GM20000 (cell line): ENCODE results near the gene SLC1A2.

Source experiments
- DNase-seq: peaks from one replicate; pipeline ENCODE4 v3.0.0; 2012; ENCODE audit warnings: low spot score
- TF ChIP-seq, protein P1 (sequence below): IDR thresholded peaks from 2 replicates; pipeline ENCODE4 v1.5.1; 2012; ENCODE audit warnings: mild to moderate bottlenecking, control low read depth; ENCODE audit errors: extremely low read depth, missing control alignments

The SLC1A2 gene

DNA sequence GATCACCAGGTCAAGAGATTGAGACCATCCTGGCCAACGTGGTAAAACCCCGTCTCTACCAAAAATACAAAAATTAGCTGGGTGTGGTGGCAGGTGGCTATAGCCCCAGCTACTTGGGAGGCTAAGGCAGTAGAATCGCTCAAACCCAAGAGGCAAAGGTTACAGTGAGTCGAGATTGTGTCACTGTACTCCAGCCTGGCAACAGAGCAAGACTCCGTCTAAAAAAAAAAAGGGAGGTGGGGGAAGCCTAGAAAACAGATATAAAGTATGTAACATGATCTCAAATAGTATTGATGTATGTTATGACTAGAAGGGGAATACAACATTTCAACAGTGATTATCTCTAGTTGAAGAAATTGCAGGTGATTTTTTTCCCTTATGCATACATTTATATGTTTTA, 61.4 kb downstream of the SLC1A2 start:
- TF ChIP-seq, protein P1, sequence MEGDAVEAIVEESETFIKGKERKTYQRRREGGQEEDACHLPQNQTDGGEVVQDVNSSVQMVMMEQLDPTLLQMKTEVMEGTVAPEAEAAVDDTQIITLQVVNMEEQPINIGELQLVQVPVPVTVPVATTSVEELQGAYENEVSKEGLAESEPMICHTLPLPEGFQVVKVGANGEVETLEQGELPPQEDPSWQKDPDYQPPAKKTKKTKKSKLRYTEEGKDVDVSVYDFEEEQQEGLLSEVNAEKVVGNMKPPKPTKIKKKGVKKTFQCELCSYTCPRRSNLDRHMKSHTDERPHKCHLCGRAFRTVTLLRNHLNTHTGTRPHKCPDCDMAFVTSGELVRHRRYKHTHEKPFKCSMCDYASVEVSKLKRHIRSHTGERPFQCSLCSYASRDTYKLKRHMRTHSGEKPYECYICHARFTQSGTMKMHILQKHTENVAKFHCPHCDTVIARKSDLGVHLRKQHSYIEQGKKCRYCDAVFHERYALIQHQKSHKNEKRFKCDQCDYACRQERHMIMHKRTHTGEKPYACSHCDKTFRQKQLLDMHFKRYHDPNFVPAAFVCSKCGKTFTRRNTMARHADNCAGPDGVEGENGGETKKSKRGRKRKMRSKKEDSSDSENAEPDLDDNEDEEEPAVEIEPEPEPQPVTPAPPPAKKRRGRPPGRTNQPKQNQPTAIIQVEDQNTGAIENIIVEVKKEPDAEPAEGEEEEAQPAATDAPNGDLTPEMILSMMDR: no peak
- DNase-seq: no peak

DNA sequence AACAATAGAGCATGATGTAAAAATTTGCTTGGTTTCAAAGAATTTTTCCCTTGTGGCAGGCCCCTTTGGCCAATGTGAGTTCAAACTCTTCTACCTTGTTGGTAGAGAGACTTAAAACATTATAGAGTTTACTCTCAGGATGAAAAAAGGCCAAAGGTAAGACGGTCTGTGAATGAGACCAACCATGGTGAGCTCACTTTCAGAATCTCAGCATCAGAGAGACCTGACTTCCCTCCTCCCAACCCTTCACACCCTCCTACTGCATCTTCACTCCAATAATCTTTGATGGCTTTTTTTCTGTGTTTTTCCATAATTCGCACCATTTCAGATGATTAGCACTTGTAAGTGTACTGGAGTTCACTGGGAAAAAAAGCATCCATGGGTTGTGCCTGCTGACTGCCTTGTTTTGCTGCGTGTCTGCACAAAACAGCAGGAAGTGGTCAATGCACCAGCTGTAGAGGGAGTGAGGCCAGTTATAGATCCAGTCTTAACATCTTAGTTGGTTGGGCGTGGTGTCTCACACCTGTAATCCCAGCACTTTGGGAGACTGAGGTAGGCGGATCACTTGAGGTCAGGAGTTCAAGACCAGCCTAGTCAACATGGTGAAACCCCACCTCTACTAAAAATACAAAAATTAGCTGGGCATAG, 64.1 kb downstream of the SLC1A2 start:
- TF ChIP-seq, protein P1: no peak
- no peak for DNase-seq

DNA sequence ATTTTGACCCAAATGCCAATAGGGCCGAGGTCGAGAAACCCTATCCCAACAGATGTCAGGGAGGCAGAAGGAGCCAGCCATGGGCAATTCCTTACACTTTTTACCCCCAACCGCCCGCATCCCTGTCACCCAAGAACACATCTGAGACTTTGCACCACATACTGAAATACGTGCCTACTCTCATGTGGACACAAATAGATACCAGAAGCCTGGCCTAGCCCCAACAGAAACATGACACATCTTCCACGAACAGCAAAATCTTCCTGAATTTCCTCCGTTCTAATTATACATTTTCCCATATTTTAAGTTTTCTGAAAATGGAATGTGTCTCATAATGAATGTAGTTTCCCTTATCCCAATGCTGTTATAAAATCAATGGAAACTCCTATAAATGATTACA, 64.7 kb downstream of the SLC1A2 start:
- TF ChIP-seq, protein P1: no peak
- no peak for DNase-seq

DNA sequence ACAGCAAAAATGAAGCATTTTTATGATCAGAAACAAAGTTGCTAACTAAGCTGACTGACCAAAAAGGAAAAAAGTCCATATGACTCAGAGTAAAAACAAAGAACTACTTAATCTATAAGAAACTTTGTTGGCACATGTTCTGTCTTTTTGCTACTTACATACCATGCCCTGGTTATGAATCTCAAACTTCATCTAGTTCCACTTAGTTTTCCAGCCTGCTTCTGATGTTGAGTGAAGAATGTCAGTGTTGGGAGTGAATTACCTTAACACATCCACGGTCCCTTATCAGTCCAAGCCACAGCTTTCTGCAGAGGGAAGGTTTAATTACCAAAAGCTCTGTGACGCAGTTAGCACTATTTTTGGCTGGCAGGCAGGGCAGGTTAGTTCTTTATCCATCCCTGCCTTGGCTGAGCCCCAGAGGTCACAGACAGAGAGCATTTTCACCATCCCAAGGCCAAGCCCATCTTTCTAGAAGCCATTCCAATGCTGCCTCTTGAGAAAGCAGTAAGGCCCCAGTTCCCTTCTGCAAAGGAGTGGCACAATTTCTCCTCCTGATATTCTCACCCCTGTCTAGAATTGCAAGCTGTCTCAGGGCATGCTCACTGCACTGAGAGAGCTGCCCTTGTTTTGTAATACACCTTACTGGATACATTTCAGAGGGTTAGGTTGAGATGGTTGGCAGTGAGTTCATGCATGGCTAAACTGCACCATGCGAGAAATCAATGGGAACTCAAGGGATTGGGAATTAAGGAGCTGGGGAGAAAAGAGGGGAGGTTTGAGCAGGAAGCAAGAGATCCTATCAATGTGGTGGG, 67.1 kb downstream of the SLC1A2 start:
- DNase-seq: no peak
- TF ChIP-seq, protein P1: no peak

DNA sequence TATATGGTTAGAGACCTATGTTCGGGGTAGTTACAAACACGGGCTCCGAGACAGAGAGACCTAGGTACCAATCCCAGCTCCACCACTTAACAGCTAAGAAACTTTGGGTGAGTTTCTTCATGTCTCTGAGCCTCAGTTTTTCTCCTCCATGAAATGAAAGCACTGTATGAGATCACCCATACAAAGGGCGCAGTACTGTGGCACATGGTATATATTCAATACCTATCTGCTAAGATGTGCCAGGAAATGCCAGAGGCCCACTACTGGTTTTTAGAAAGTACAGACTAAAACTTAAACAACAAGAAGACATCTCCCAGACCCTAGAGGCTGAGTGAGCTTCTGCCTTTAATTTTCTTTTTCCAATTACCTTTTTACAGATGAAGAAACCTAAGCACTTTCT, 69.5 kb downstream of the SLC1A2 start:
- no peak for DNase-seq
- TF ChIP-seq, protein P1: no peak

DNA sequence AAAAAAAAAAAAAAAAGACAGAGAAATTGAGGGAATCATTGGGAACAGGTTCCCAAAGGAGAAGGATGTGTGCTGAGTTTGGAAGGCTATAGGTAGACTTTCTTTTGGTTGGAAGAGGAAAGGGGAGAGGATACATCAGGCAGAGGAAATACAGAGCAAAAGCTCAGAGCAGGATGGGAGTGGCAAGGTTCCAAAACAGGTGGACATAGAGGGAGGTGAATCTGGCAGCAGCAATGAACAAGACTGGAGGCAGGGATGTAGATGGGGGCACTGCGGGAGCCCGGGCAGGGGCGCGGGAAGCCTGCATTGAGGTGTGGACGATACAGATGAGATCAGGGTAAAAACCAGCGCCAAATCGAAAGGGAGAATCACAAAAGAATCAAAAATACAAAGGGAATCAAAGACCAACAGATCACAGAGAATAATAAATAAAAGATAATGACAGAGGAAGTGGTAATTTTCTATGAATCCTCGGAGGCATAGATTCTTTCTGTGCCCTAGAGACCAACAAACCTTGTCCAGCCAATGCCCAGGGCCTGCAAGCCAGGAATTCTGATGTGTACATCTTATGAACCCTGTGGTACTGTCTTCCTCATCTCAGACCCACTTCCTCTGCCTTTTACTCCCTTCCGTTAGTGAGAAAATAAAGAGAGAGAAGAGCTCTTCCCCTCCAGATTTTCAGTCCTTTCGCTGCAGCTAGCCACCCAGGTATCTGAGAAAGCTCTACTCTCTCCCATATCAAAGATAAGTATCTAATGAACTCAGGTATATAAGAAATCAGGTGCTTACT, 70.3 kb downstream of the SLC1A2 start:
- TF ChIP-seq, protein P1: no peak
- DNase-seq: no peak

DNA sequence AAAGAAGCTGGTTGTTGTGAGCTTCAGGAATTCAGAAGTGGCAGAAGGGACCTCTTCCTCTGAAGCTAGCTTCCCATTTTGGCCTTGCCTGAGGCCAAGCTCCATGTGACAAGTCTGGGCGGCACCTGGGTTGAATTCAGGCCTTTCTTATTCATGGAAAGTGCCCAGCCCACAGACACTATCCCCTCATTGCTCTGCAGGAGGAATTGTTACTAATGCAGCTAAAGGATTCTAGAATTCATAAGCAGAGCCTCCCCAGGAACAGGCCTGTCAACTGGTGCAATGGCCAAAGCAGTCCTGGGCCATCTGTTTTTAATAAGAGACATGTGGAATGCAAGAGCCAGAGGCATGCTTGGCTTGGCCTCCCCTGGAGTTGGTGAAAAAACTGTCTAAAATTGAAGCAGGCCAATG, 71.4 kb downstream of the SLC1A2 start:
- TF ChIP-seq, protein P1: no peak
- no peak for DNase-seq
